Measurements from ENCODE around the gene CYP2A13. TPM values are rescaled to one million over a fixed set of nuclear protein-coding genes. Genes with fewer than 3 reads are reported as not detected.

Gene CYP2A13, protein sequence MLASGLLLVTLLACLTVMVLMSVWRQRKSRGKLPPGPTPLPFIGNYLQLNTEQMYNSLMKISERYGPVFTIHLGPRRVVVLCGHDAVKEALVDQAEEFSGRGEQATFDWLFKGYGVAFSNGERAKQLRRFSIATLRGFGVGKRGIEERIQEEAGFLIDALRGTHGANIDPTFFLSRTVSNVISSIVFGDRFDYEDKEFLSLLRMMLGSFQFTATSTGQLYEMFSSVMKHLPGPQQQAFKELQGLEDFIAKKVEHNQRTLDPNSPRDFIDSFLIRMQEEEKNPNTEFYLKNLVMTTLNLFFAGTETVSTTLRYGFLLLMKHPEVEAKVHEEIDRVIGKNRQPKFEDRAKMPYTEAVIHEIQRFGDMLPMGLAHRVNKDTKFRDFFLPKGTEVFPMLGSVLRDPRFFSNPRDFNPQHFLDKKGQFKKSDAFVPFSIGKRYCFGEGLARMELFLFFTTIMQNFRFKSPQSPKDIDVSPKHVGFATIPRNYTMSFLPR
- not detected in 2 replicates for total RNA-seq

DNA sequence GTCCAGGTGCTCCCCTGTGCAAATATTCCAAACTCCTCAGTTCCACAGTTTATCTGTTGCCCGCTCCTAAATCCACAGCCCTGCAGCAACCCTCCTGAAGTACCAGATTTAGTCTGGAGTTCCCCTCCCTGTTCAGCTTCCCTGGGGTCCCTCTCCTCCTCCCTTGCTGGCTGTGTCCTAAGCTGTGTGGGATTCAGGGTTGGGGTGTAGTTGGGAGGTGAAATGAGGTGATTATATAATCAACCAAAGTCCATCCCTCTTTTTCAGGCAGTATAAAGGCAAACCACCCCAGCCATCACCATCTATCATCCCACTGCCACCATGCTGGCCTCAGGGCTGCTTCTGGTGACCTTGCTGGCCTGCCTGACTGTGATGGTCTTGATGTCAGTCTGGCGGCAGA is at the start of gene CYP2A13:
Gene CYP2A13 (plus strand): TSS at position 301 of the 400 bp plus-strand sequence. CDS start 21 bp downstream, at position 322.

DNA sequence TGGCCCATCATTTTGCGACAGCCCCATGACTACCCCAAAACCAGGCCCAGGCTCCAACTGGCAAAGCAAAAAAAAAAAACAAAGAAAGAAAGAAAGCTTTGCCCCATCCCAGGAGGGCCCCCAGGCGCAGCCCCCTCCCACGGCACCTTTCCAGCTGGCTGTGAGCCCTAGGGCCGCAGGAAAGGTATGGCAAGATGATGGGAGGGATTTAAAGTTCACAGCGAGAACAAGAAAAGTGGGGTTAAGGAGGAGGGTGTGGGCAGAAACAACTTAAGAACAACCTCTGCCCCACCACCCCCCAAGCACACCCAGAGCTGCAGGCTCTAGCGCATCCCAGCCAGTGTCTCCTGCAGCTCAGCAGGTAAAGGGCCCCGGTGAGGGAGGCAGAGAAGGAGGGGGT is 25.9 kb downstream of the CYP2A13 start, which contains the start of gene CYP2F1:
Gene CYP2F1 (plus strand): TSS at position 301 of the 400 bp plus-strand sequence. CDS start 1,757 bp downstream, outside the sequence.

Other genes with a start within 250 kb of the CYP2A13 start
- gene CYP2A6, start 238.0 kb upstream of the CYP2A13 start, total RNA-seq: not detected in 2 replicates
- gene CYP2A7, start 206.2 kb upstream of the CYP2A13 start, total RNA-seq: not detected in 2 replicates
- not detected in 2 replicates for gene CYP2B6, start 97.2 kb upstream of the CYP2A13 start, total RNA-seq
- not detected in 2 replicates for gene CYP2F1, start 26.0 kb downstream of the CYP2A13 start, total RNA-seq
- gene CYP2S1, start 104.8 kb downstream of the CYP2A13 start, total RNA-seq: 1.3 and 4.5 TPM in 2 replicates
- 379 and 401 TPM in 2 replicates for gene AXL, start 130.8 kb downstream of the CYP2A13 start, total RNA-seq
- 131 and 136 TPM in 2 replicates for gene HNRNPUL1, start 175.9 kb downstream of the CYP2A13 start, total RNA-seq
- 10.0 and 10.6 TPM in 2 replicates for gene CCDC97, start 221.7 kb downstream of the CYP2A13 start, total RNA-seq

All from bronchus fibroblast of lung (primary cell).